ENCODE data around the gene CACNA2D3.

DNA sequence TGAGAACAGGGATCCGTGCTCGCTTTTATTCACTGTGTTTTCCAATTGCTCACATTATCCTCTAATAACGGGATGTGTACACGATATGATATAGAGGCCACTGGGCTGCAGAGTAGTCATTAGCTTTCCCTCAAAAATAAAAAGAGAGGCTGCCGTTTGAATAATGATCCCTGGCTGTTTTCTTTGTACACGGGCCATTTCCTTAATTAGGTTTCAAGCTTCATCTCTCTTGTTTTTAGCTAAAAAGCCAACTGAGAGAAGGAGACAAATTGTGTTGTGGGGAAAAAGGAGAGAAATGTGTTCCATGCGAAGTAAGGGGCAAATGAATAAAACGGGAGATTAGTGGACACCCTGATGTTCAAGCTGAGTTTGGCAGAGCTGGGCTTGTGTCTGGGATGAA, 174.2 kb downstream of the CACNA2D3 start:
- TF ChIP-seq EZH2 (IDR thresholded peaks at IDR 0.05; ENCODE audit: insufficient read depth, poor library complexity, severe bottlenecking) (no peak), EZH2phosphoT487 (IDR thresholded peaks at IDR 0.05; ENCODE audit: insufficient read depth, low read depth) (no peak)
